Fibroblast of lung (primary cell): ENCODE data around the gene TTLL10. TPM values are rescaled to one million over a fixed set of nuclear protein-coding genes. Genes with fewer than 3 reads are reported as not detected.

ENCODE experiments used
- DNase-seq, 2 donors: peaks; one replicate each; pipeline versions ENCODE4 v3.0.0 to v3.0.0-alpha.2; 2010; ENCODE audit warnings: low read depth in 2 of 2
- H2AFZ ChIP-seq: 2 replicates; pipeline ENCODE4 v1.5.1; 2012; ENCODE audit warnings: low read length, control low read depth, inconsistent platforms
- H3K27ac ChIP-seq: 2 replicates; pipeline ENCODE4 v1.5.1; 2011; ENCODE audit warnings: low read length, control low read depth; ENCODE audit not compliant: insufficient read depth
- H3K27me3 ChIP-seq: 2 replicates; pipeline ENCODE4 v1.5.1; 2011; ENCODE audit warnings: mild to moderate bottlenecking, low read length; ENCODE audit not compliant: control insufficient read depth, insufficient read depth
- H3K36me3 ChIP-seq: 2 replicates; pipeline ENCODE4 v1.5.1; 2011; ENCODE audit warnings: low read length; ENCODE audit not compliant: control insufficient read depth, insufficient read depth
- H3K4me1 ChIP-seq: 2 replicates; pipeline ENCODE4 v1.5.1; 2011; ENCODE audit warnings: low read length; ENCODE audit not compliant: control insufficient read depth, insufficient read depth; ENCODE audit errors: extremely low read depth
- H3K4me2 ChIP-seq: 2 replicates; pipeline ENCODE4 v1.5.1; 2011; ENCODE audit warnings: low read length, control low read depth; ENCODE audit not compliant: insufficient read depth; ENCODE audit errors: extremely low read depth
- H3K4me3 ChIP-seq, 4 experiments: fragments of 200-600 bp in 1 of 4; sonication (generic) in 1 of 4; replicated peaks in 1 of 4; 2 replicates each; pipeline ENCODE4 v1.5.1; 2011 to 2016; ENCODE audit warnings: low read length in 4 of 4, low read depth in 3 of 4, mild to moderate bottlenecking in 3 of 4, control low read depth in 2 of 4, inconsistent platforms in 1 of 4, mixed read lengths in 1 of 4; ENCODE audit not compliant: insufficient read depth in 1 of 4; ENCODE audit errors: control extremely low read depth in 1 of 4
- H3K79me2 ChIP-seq: 2 replicates; pipeline ENCODE4 v1.5.1; 2012; ENCODE audit warnings: mild to moderate bottlenecking, low read length, inconsistent platforms; ENCODE audit not compliant: control insufficient read depth, insufficient read depth
- H3K9ac ChIP-seq: 2 replicates; pipeline ENCODE4 v1.5.1; 2011; ENCODE audit warnings: mild to moderate bottlenecking, low read length, control low read depth; ENCODE audit not compliant: insufficient read depth
- H3K9me3 ChIP-seq: 2 replicates; pipeline ENCODE4 v1.5.1; 2012; ENCODE audit warnings: low read depth, low read length; ENCODE audit not compliant: control insufficient read depth, insufficient read depth
- H4K20me1 ChIP-seq: 2 replicates; pipeline ENCODE4 v1.5.1; 2011; ENCODE audit warnings: low read length; ENCODE audit not compliant: control insufficient read depth, insufficient read depth; ENCODE audit errors: extremely low read depth
- EZH2 ChIP-seq: IDR thresholded peaks from 2 replicates; pipeline ENCODE4 v1.5.1; 2012; ENCODE audit warnings: low read length, control low read depth, mild to moderate bottlenecking; ENCODE audit errors: missing control alignments
- polyA plus RNA-seq, 2 donors: library from polyadenylated mRNA; depleted of rRNA in 1 of 2; stranded (reverse) in 1 of 2; unstranded in 1 of 2; fragments of >200 nt; gene quantifications; 2 replicates each; pipeline ENCODE4 v1.2.1, GENCODE V29; 2011 to 2012; ENCODE audit warnings: missing spikeins in 1 of 2
- total RNA-seq: library from RNA; depleted of rRNA; stranded (reverse); fragments of >200 nt; gene quantifications from 2 replicates; pipeline ENCODE4 v1.2.1, GENCODE V29; 2014
- TF ChIP-seq, protein P1 (sequence below), 2 donors: IDR thresholded peaks in 1 of 2; conservative IDR thresholded peaks in 1 of 2; 1 replicate in 1 of 2; 2 replicates in 1 of 2; pipeline ENCODE4 v1.5.1; 2011 to 2012; ENCODE audit warnings: low read length in 2 of 2, control low read depth in 1 of 2, inconsistent platforms in 1 of 2, low read depth in 1 of 2, mild to moderate bottlenecking in 1 of 2

Gene TTLL10
- total and polyA plus RNA-seq, 2 donors (not counting 1 experiment from before 2014, with no cell fraction given): not detected

DNA sequence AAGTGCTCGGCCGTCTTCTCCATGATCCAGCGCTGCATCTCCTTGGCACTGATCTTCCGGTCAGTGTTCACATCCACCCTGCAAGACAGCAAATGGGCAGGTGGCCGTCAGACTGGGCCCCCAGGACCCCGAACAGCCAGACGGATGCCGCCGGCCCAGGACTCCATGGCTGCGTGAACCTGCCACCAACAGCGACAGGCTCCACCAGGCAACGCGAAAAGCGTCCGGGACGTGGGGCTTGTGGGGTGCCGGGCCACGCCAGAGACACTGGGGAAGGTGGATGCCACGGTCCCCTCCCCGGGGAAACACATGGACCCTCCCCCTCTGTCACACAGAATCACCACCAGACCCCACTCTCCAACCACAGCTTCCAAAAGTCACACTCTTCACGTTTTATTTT lies 50.2 kb downstream of the TTLL10 start:
- TF ChIP-seq EZH2: no peak
- TF ChIP-seq, protein P1, sequence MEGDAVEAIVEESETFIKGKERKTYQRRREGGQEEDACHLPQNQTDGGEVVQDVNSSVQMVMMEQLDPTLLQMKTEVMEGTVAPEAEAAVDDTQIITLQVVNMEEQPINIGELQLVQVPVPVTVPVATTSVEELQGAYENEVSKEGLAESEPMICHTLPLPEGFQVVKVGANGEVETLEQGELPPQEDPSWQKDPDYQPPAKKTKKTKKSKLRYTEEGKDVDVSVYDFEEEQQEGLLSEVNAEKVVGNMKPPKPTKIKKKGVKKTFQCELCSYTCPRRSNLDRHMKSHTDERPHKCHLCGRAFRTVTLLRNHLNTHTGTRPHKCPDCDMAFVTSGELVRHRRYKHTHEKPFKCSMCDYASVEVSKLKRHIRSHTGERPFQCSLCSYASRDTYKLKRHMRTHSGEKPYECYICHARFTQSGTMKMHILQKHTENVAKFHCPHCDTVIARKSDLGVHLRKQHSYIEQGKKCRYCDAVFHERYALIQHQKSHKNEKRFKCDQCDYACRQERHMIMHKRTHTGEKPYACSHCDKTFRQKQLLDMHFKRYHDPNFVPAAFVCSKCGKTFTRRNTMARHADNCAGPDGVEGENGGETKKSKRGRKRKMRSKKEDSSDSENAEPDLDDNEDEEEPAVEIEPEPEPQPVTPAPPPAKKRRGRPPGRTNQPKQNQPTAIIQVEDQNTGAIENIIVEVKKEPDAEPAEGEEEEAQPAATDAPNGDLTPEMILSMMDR (conservative IDR thresholded peaks at IDR 0.05 in 1 of 2, IDR thresholded peaks at IDR 0.05 in 1 of 2; ENCODE audit: low read depth in 1 of 2, low read length in 2 of 2): no peak
- Histone ChIP-seq H2AFZ (no peak overlapping the region), H3K36me3 (peaks cover 42% of the 10 kb centered on the region), H3K9me3 (no peaks in the 10 kb centered on the region), H3K4me2 (no peak overlapping the region), H3K27ac (no peak overlapping the region), H3K4me1 (no peaks in the 10 kb centered on the region), H3K4me3 (no peak overlapping the region), H4K20me1 (no peaks in the 10 kb centered on the region), H3K27me3 (no peaks in the 10 kb centered on the region), H3K79me2 (peaks cover 42% of the 10 kb centered on the region), H3K9ac (no peak overlapping the region)
- DNase-seq: no peak

DNA sequence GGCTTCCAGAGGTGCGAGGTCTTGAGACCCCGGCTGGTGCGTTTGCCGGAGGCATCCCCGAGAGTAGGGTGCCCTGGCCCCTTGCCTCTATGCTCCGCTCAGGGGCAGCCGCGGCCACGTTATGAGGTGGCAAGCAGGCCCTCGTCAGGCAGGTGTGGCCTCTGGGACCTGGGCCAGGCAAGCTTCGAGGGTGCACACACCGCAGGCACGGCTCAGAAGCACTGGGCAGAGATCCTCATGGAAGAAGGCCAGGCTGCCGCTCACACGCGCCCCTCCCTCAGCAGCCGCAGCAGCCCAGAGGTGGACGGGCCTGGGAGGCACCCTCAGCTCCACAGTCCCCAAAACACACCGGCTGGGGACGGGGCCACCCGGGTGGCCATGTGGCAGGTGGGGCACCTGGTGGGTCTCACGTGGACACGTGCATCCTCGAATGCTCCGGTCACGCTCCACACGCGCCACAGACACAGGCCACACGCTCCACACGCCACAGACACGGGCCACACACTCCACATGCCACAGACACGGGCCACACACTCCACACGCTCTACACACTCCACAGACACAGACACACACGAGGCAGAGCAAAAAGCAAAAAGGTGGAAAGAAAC lies 51.7 kb downstream of the TTLL10 start:
- Histone ChIP-seq H3K4me1 (peaks cover 7% of the 10 kb centered on the region), H3K79me2 (peaks cover 57% of the 10 kb centered on the region), H4K20me1 (no peaks in the 10 kb centered on the region), H3K4me2 (no peak overlapping the region), H3K9ac (no peak overlapping the region), H3K27ac (no peak overlapping the region), H3K9me3 (no peaks in the 10 kb centered on the region), H3K4me3 (no peak overlapping the region), H3K27me3 (no peaks in the 10 kb centered on the region), H2AFZ (no peak overlapping the region), H3K36me3 (peaks cover 42% of the 10 kb centered on the region)
- no peak for DNase-seq
- TF ChIP-seq, protein P1 (conservative IDR thresholded peaks at IDR 0.05 in 1 of 2, IDR thresholded peaks at IDR 0.05 in 1 of 2; ENCODE audit: low read depth in 1 of 2, low read length in 2 of 2): no peak

DNA sequence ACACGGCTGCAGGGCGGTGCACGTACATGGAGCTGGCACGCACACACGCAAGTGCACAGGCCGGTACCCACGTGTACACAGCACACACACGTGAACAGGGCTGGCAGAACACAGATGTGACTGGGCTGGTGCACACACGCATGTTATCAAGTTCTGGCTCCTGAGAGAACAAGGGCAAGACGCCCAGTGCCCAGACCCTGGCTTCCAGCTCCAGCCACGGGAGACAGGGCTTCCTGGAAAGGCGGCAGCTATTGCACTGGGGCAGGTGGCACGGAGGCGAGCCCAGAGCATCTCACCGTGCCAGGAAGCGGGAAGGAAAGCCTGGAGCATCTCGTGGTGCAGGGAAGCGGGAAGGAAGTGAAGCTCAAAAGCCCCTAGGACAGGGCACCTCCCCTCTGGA lies 52.2 kb downstream of the TTLL10 start:
- Histone ChIP-seq H3K79me2 (peaks cover 62% of the 10 kb centered on the region), H3K4me1 (peaks cover 7% of the 10 kb centered on the region), H3K27ac (no peak overlapping the region), H3K4me2 (no peak overlapping the region), H3K4me3 (no peak overlapping the region), H3K36me3 (peaks cover 40% of the 10 kb centered on the region), H3K27me3 (no peaks in the 10 kb centered on the region), H3K9ac (no peak overlapping the region), H4K20me1 (no peaks in the 10 kb centered on the region), H2AFZ (no peak overlapping the region), H3K9me3 (no peaks in the 10 kb centered on the region)
- DNase-seq: no peak
- TF ChIP-seq, protein P1 (conservative IDR thresholded peaks at IDR 0.05 in 1 of 2, IDR thresholded peaks at IDR 0.05 in 1 of 2; ENCODE audit: low read depth in 1 of 2, low read length in 2 of 2): no peak
- TF ChIP-seq EZH2: no peak
